ENCODE measurements around the gene ADGRV1. TPM values are rescaled to one million over a fixed set of nuclear protein-coding genes. Genes with fewer than 3 reads are reported as not detected.

Gene ADGRV1
- total and polyA plus RNA-seq, 9 of the 15 experiments (the other 6 are each of a cell fraction or from before 2014, with no cell fraction given) = 21.7 to 156 (median 58.2) TPM

DNA sequence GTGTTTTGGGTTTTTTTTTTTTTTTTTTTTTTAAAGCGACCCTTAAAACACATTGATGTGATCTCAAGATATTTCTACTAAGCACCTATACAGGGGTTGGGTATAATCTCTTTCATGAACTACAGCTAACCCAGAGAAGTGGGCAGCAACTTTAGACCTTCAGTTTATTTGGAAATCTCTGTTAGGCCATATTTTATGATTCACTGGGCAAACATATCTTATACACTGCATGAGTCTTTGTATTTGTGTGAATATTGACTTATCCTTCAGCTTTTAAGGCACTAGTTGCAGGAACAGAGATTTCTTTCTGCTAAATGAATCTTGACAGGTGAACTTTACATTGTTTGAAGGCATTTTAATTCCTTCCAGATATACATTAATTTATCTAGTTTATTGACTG, 630.2 kb downstream of the ADGRV1 start (continued):
- TF ChIP-seq, protein P1, sequence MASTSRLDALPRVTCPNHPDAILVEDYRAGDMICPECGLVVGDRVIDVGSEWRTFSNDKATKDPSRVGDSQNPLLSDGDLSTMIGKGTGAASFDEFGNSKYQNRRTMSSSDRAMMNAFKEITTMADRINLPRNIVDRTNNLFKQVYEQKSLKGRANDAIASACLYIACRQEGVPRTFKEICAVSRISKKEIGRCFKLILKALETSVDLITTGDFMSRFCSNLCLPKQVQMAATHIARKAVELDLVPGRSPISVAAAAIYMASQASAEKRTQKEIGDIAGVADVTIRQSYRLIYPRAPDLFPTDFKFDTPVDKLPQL (IDR thresholded peaks at IDR 0.05; ENCODE audit: extremely low read depth, insufficient read length) = no peak
- TF ChIP-seq ZFX (CRISPR knock-in tag; IDR thresholded peaks at IDR 0.05) (no peak), MYC (IDR thresholded peaks at IDR 0.05; ENCODE audit: low read depth, low read length) (no peak), MYC (CRISPR knock-in tag; IDR thresholded peaks at IDR 0.05; ENCODE audit: borderline replicate concordance, low read depth) (no peak), WHSC1 (IDR thresholded peaks at IDR 0.05; ENCODE audit: low read length) (no peak), RFX5 (IDR thresholded peaks at IDR 0.05; ENCODE audit: low read depth, low read length) (no peak)
- TF ChIP-seq, protein P2, sequence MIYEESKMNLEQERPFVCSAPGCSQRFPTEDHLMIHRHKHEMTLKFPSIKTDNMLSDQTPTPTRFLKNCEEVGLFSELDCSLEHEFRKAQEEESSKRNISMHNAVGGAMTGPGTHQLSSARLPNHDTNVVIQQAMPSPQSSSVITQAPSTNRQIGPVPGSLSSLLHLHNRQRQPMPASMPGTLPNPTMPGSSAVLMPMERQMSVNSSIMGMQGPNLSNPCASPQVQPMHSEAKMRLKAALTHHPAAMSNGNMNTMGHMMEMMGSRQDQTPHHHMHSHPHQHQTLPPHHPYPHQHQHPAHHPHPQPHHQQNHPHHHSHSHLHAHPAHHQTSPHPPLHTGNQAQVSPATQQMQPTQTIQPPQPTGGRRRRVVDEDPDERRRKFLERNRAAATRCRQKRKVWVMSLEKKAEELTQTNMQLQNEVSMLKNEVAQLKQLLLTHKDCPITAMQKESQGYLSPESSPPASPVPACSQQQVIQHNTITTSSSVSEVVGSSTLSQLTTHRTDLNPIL (CRISPR knock-in tag; IDR thresholded peaks at IDR 0.05) = no peak

GRCh38 chr5:91189480-91190313, 631.1 kb downstream of the ADGRV1 start:
- Histone ChIP-seq H3K9ac (ENCODE audit: insufficient read depth in 1 of 2, low read depth in 2 of 2, low read length in 2 of 2) (no peak overlapping the region), H3K4me1 (replicated peaks in 1 of 2; ENCODE audit: control insufficient read depth in 2 of 2, insufficient read depth in 2 of 2, low read length in 2 of 2) (no peaks in the 10 kb centered on the region; a peak in 2 of 5 replicates), H3K36me3 (ENCODE audit: control insufficient read depth, insufficient read depth, low read length) (no peaks in the 10 kb centered on the region), H3K27me3 (ENCODE audit: control insufficient read depth in 2 of 2, insufficient read depth in 2 of 2, low read length in 2 of 2) (no peaks in the 10 kb centered on the region; a peak in 1 of 5 replicates), H3K4me3 (no peak overlapping the region), H3K9me3 (replicated peaks; ENCODE audit: control insufficient read depth, insufficient read depth, low read depth, low read length) (no peaks in the 10 kb centered on the region), H2AFZ (ENCODE audit: low read depth, low read length) (peak overlapping the region; percentile 34; the same call in 1 of the 2 replicates), H3K9me1 (ENCODE audit: control insufficient read depth, insufficient read depth, low read length) (no peaks in the 10 kb centered on the region), H3K79me2 (ENCODE audit: control insufficient read depth, insufficient read depth, low read length) (no peaks in the 10 kb centered on the region), H3K4me2 (ENCODE audit: insufficient read depth, low read length) (peak overlapping the region; percentile 17; the same call in 1 of the 2 replicates), H4K20me1 (replicated peaks; ENCODE audit: control insufficient read depth, insufficient read depth, low read length) (no peaks in the 10 kb centered on the region), H3K27ac (ENCODE audit: extremely low read depth, low read depth, low read length) (no peak overlapping the region)
- WGBS (ENCODE audit: insufficient coverage, low coverage, missing lambda C conversion rate) = 9% methylated on average over 8 of the region's 8 CpGs
- TF ChIP-seq FOSL1 (tag; conservative IDR thresholded peaks at IDR 0.05) = peak; percentile 48
- TF ChIP-seq, protein P3, sequence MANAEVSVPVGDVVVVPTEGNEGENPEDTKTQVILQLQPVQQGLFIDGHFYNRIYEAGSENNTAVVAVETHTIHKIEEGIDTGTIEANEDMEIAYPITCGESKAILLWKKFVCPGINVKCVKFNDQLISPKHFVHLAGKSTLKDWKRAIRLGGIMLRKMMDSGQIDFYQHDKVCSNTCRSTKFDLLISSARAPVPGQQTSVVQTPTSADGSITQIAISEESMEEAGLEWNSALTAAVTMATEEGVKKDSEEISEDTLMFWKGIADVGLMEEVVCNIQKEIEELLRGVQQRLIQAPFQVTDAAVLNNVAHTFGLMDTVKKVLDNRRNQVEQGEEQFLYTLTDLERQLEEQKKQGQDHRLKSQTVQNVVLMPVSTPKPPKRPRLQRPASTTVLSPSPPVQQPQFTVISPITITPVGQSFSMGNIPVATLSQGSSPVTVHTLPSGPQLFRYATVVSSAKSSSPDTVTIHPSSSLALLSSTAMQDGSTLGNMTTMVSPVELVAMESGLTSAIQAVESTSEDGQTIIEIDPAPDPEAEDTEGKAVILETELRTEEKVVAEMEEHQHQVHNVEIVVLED (CRISPR knock-in tag; IDR thresholded peaks at IDR 0.05) = no peak
- intact Hi-C loops (cut with micrococcal nuclease) = no loop called here
- DNase-seq (ENCODE audit: extremely low read depth in 1 of 4, low spot score in 3 of 4) (no peak), FAIRE-seq (no peak), ATAC-seq (peak; percentile 56; the same call in 2 of the 3 replicates)
- ChIA-PET POLR2A (no interaction called here), CTCF (ENCODE audit: low intra/inter-chr PET ratio) (no interaction called here)
- in situ Hi-C loops (cut with MboI) = no loop called here
- no TSS peak for BruUV-seq (replicated peaks)

Measured in K562 (cell line).